ENCODE data around the gene SLC7A10.

SLC7A10 gene

GRCh38 chr19:33205110-33205509, 20.5 kb downstream of the SLC7A10 start:
- H3K27me3 ChIP-seq (ENCODE audit: insufficient read depth, low read length) = no peaks in the 10 kb centered on the region
- H3K4me1 ChIP-seq (ENCODE audit: insufficient read depth, low read length) = no peaks in the 10 kb centered on the region
- peaks cover 47% of the 10 kb centered on the region for H3K36me3 ChIP-seq (ENCODE audit: insufficient read depth, low read length)
- no peak overlapping the region for H2AFZ ChIP-seq (ENCODE audit: low read depth, low read length)
- H3K4me3 ChIP-seq (ENCODE audit: low read length) = no peak overlapping the region
- no peaks in the 10 kb centered on the region for H3K9me3 ChIP-seq (ENCODE audit: low read length)

- Histone ChIP-seq H3K27me3 (ENCODE audit: insufficient read depth, low read length) (no peaks in the 10 kb centered on the region), H3K9me3 (ENCODE audit: low read length) (no peaks in the 10 kb centered on the region), H3K4me3 (ENCODE audit: low read length) (no peak overlapping the region), H3K4me1 (ENCODE audit: insufficient read depth, low read length) (no peaks in the 10 kb centered on the region), H3K36me3 (ENCODE audit: insufficient read depth, low read length) (peaks cover 49% of the 10 kb centered on the region), H2AFZ (ENCODE audit: low read depth, low read length) (no peak overlapping the region)
Measured at GRCh38 chr19:33204136-33204973, 21.3 kb downstream of the SLC7A10 start.

- H3K27me3 ChIP-seq (ENCODE audit: insufficient read depth, low read length) = no peaks in the 10 kb centered on the region
- no peaks in the 10 kb centered on the region for H3K4me1 ChIP-seq (ENCODE audit: insufficient read depth, low read length)
- H2AFZ ChIP-seq (ENCODE audit: low read depth, low read length) = no peak overlapping the region
- no peak overlapping the region for H3K4me3 ChIP-seq (ENCODE audit: low read length)
- H3K36me3 ChIP-seq (ENCODE audit: insufficient read depth, low read length) = peaks cover 51% of the 10 kb centered on the region
- H3K9me3 ChIP-seq (ENCODE audit: low read length) = no peaks in the 10 kb centered on the region
Measured at GRCh38 chr19:33203529-33203928, 22.1 kb downstream of the SLC7A10 start.

DNA sequence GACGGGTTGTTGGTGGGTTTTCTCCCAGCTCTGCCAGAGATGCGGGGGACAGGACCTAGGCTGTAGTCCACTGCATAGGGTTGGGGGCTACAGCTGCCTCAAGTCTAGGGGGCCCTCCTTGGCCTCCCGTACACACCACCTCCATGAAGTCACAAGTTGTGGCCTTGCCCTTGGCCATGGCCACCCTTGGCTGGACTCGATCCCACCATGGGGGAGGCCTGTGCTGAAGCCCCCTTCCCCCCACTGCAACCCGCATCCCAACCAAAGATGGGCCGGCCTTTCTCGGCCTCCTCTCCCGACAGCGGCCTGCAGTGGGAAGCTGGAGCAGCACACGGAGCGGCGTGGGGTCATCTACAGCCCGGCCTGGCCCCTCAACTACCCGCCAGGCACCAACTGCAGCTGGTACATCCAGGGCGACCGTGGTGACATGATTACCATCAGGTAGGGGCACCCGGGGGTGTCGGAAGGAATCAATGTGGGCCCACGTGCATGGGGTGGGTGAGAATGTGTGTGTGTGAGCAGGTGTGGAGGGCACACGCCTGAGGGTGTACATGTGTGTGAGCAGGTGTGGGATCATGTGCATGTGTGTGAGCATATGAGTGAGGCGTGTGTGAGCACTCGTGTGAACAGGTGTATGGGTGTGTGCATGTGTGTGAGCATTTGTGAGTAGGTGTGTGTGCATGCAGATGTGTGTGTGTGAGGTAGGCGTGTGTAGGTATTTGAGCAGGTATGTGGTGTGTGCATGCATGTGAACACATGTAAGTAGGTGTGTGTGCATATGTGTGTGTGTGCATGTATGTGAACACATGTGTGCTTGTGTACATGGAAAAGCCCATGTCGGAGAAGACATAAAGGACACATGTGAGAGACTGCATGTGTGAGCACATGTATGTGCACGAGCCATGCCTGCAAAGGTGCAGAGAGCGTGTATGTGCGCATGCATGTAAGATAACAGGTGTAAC, 22.8 kb downstream of the SLC7A10 start:
- H3K4me3 ChIP-seq (ENCODE audit: low read length) = no peak overlapping the region
- no peaks in the 10 kb centered on the region for H3K27me3 ChIP-seq (ENCODE audit: insufficient read depth, low read length)
- peaks cover 58% of the 10 kb centered on the region for H3K36me3 ChIP-seq (ENCODE audit: insufficient read depth, low read length)
- H2AFZ ChIP-seq (ENCODE audit: low read depth, low read length) = no peak overlapping the region
- H3K4me1 ChIP-seq (ENCODE audit: insufficient read depth, low read length) = no peaks in the 10 kb centered on the region
- no peaks in the 10 kb centered on the region for H3K9me3 ChIP-seq (ENCODE audit: low read length)

GRCh38 chr19:33201886-33202545, 23.6 kb downstream of the SLC7A10 start:
- no peak overlapping the region for H3K4me3 ChIP-seq (ENCODE audit: low read length)
- H3K9me3 ChIP-seq (ENCODE audit: low read length) = no peaks in the 10 kb centered on the region
- peaks cover 66% of the 10 kb centered on the region for H3K36me3 ChIP-seq (ENCODE audit: insufficient read depth, low read length)
- no peaks in the 10 kb centered on the region for H3K27me3 ChIP-seq (ENCODE audit: insufficient read depth, low read length)
- H2AFZ ChIP-seq (ENCODE audit: low read depth, low read length) = no peak overlapping the region
- H3K4me1 ChIP-seq (ENCODE audit: insufficient read depth, low read length) = no peaks in the 10 kb centered on the region

GRCh38 chr19:33201473-33201872, 24.2 kb downstream of the SLC7A10 start:
- H3K4me1 ChIP-seq (ENCODE audit: insufficient read depth, low read length) = no peaks in the 10 kb centered on the region
- no peaks in the 10 kb centered on the region for H3K27me3 ChIP-seq (ENCODE audit: insufficient read depth, low read length)
- no peaks in the 10 kb centered on the region for H3K9me3 ChIP-seq (ENCODE audit: low read length)
- H3K36me3 ChIP-seq (ENCODE audit: insufficient read depth, low read length) = peaks cover 69% of the 10 kb centered on the region
- no peak overlapping the region for H3K4me3 ChIP-seq (ENCODE audit: low read length)
- H2AFZ ChIP-seq (ENCODE audit: low read depth, low read length) = no peak overlapping the region

GRCh38 chr19:33199441-33200265, 26.0 kb downstream of the SLC7A10 start:
- no peak overlapping the region for H3K4me3 ChIP-seq (ENCODE audit: low read length)
- peaks cover 8% of the 10 kb centered on the region for H3K4me1 ChIP-seq (ENCODE audit: insufficient read depth, low read length)
- no peaks in the 10 kb centered on the region for H3K9me3 ChIP-seq (ENCODE audit: low read length)
- H2AFZ ChIP-seq (ENCODE audit: low read depth, low read length) = no peak overlapping the region
- no peaks in the 10 kb centered on the region for H3K27me3 ChIP-seq (ENCODE audit: insufficient read depth, low read length)
- H3K36me3 ChIP-seq (ENCODE audit: insufficient read depth, low read length) = peaks cover 59% of the 10 kb centered on the region

DNA sequence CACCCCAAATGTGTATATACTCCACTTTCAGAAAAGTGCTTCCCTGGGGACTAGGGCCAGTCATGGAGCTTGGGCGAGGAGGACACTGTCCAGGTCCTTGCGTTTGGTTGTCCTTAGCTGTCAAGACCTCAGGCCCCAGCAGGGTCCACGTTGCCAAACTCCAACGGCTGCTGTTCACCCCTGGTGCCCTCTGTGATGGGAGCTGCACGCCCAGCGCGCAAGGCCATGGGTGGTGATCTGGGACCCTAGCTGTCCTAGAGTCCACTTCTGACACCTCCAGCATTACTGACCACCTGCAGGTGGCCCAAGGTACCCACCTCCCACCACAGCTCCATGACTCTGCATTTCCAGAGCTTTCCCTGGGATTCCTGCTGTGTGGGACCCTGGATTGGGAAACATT, 27.5 kb downstream of the SLC7A10 start:
- Histone ChIP-seq H2AFZ (ENCODE audit: low read depth, low read length) (no peak overlapping the region), H3K4me1 (ENCODE audit: insufficient read depth, low read length) (peaks cover 11% of the 10 kb centered on the region), H3K36me3 (ENCODE audit: insufficient read depth, low read length) (peaks cover 45% of the 10 kb centered on the region), H3K4me3 (ENCODE audit: low read length) (no peak overlapping the region), H3K9me3 (ENCODE audit: low read length) (no peaks in the 10 kb centered on the region), H3K27me3 (ENCODE audit: insufficient read depth, low read length) (no peaks in the 10 kb centered on the region)

GRCh38 chr19:33197591-33198000, 28.1 kb downstream of the SLC7A10 start:
- no peaks in the 10 kb centered on the region for H3K9me3 ChIP-seq (ENCODE audit: low read length)
- peaks cover 40% of the 10 kb centered on the region for H3K36me3 ChIP-seq (ENCODE audit: insufficient read depth, low read length)

GRCh38 chr19:33196446-33197193, 29.0 kb downstream of the SLC7A10 start:
- Histone ChIP-seq H2AFZ (ENCODE audit: low read depth, low read length) (no peak overlapping the region), H3K27me3 (ENCODE audit: insufficient read depth, low read length) (no peaks in the 10 kb centered on the region), H3K4me3 (ENCODE audit: low read length) (no peak overlapping the region), H3K4me1 (ENCODE audit: insufficient read depth, low read length) (peaks cover 11% of the 10 kb centered on the region), H3K9me3 (ENCODE audit: low read length) (no peaks in the 10 kb centered on the region), H3K36me3 (ENCODE audit: insufficient read depth, low read length) (peaks cover 30% of the 10 kb centered on the region)

More at GRCh38 chr19:33197591-33198000, 28.1 kb downstream of the SLC7A10 start:
- Histone ChIP-seq H2AFZ (ENCODE audit: low read depth, low read length) (no peak overlapping the region), H3K27me3 (ENCODE audit: insufficient read depth, low read length) (no peaks in the 10 kb centered on the region), H3K4me1 (ENCODE audit: insufficient read depth, low read length) (peaks cover 11% of the 10 kb centered on the region), H3K4me3 (ENCODE audit: low read length) (no peak overlapping the region)

DNA sequence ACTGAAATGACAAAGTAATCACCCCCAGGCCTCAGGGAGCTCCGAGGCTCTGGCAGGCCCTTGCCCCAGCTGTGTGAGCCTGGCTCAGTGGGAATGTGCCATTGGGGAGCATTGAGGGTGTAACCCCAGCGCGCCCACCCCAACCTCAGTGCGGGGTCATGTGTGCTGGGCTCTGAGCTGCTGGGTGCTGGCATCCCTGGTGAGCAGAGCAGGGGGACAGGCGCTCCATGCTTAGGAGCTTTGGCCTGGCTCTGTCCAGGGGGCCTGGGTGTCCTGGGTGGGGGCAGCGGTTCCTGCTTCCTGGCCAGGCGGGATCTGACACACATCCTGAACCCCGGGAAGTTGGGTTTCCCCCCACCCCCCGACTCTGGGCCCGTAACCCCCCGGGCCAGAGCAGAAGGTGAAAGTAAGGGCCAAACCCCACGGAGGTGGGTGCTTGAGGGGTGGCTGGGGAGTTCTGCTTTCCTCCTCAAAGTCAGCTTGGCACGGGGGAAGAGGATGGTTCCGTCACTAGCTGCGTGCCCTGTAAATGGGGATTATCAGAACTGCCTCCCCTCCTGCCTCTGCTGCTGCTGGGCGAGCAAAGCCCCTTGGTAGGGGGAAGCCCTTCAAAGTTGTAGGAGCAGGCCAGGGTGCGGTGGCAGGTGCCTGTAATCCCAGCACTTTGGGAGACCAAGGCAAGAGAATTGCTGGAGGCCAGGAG, 29.9 kb downstream of the SLC7A10 start:
- H3K4me1 ChIP-seq (ENCODE audit: insufficient read depth, low read length) = peaks cover 11% of the 10 kb centered on the region
- H2AFZ ChIP-seq (ENCODE audit: low read depth, low read length) = no peak overlapping the region
- peak overlapping the region; percentile 73 for H3K4me3 ChIP-seq (ENCODE audit: low read length)
- no peaks in the 10 kb centered on the region for H3K9me3 ChIP-seq (ENCODE audit: low read length)
- no peaks in the 10 kb centered on the region for H3K27me3 ChIP-seq (ENCODE audit: insufficient read depth, low read length)
- peaks cover 25% of the 10 kb centered on the region for H3K36me3 ChIP-seq (ENCODE audit: insufficient read depth, low read length)

Data from neuron (in vitro differentiated cells).